NCI-H446 (cell line): ENCODE results near the gene NEK3.
"Not testable (repeated sequence)": the region's sequence is repeated elsewhere in the genome, so short reads cannot be mapped to it uniquely, and the experiment has no call there.

ENCODE experiments used
- DNase-seq, 2 experiments: peaks; one replicate each; lab custom pipeline; 2025; lab: John Stamatoyannopoulos, UW

Gene NEK3, protein sequence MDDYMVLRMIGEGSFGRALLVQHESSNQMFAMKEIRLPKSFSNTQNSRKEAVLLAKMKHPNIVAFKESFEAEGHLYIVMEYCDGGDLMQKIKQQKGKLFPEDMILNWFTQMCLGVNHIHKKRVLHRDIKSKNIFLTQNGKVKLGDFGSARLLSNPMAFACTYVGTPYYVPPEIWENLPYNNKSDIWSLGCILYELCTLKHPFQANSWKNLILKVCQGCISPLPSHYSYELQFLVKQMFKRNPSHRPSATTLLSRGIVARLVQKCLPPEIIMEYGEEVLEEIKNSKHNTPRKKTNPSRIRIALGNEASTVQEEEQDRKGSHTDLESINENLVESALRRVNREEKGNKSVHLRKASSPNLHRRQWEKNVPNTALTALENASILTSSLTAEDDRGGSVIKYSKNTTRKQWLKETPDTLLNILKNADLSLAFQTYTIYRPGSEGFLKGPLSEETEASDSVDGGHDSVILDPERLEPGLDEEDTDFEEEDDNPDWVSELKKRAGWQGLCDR

DNA sequence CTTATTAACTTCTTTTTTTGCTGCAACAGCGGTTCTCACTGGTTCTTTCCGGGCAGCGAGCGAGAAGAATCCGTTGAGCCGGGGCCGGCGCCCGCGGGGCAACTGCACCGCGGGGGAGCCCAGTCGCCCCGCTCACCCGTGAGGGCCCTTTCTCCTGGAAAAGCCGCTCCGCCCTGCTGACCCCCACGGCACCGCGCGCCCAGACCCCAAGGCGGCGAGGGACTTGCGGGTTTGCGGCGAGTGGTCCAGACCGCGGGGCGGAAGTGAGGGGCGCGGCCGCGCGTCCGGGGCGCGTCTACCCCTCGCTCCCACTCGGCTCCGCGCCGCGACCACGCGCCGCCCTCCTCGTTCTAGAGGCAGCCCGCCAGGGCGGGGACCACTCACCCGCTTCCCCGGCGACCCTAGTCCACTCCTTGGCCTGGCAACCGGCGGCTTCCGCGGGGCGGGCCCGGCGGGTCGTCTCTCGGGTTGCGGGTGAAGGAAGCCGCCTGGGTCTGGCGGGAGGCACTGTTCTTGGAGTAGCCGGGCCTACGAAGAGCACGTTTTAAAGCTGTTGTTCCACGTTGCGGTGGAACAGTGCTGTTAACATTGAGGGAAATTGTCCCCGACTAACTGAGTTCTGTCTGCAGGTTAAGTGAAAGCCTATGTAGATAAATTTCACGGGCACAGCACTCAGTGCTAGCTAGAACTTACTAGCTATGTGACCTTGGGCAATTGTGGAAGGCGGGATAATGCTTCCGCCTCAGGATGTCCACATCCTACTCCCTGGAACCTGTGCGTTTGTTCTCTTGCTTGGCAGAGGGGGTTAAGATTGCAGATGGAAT lies at the start of gene NEK3:
Gene NEK3, minus strand, starts transcription at position 439 of the 824 bp plus-strand sequence. CDS start 3,406 bp downstream, outside the sequence.
- DNase-seq = peak in 1 of 2 experiments; percentile 52

DNA sequence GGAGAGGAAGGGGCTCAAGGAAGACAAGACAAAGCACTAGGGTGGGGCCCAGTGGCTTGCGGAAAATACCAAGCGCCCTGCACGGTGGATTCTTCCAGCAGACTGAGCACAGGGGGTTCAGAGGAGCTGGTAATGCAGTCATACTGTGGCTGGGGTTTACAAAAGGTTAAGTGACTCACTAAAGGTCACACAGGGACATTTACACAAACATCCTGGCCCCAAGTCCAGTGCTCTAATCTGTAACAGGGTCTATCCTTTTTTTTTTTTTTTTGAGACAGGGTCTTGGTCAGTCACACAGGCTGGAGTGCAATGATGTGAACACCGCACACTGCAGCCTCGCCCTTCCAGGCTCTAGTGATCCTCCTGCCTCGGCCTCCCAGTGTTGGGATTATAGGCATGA lies 49.0 kb upstream of the NEK3 start:
- DNase-seq = not testable (repeated sequence)

DNA sequence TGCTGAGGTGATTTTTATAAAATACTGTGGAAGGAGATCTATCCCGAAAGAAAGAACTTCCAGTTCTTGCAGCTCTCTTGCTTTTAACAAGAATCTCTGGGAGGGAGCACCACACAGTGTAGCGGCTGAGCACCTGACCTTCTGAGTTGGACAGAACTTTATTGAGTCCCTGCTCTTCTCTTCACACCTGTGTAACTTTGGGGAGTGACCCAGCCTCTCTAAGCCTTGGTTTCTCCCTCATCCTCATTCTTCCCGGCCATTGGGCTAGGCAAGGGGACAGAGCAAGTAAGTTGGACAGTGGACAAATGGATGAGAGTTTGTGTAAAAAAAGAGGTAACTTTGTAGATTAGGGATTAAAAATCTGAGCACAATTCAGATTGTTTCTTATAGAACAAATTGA lies 48.5 kb upstream of the NEK3 start:
- DNase-seq = not testable (repeated sequence)

DNA sequence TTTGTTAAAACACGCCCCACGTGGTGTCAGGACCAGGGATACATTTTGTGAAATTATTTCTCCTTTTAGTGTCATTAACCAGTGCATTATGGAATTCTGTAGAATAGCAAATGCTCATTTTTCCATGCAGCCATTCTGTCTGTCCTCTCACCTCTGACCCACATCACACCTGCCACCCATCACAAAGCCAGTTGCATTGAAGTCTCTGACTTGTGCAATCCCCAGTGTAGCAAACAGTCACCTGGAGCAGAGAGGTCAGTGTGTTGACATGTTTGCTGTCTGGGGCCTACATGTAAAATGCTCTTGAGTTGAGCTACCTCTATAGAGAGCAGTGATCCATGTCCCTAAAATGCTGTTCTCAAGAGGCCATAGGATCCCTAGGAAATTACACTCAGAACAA lies 47.9 kb upstream of the NEK3 start:
- not testable (repeated sequence) for DNase-seq

DNA sequence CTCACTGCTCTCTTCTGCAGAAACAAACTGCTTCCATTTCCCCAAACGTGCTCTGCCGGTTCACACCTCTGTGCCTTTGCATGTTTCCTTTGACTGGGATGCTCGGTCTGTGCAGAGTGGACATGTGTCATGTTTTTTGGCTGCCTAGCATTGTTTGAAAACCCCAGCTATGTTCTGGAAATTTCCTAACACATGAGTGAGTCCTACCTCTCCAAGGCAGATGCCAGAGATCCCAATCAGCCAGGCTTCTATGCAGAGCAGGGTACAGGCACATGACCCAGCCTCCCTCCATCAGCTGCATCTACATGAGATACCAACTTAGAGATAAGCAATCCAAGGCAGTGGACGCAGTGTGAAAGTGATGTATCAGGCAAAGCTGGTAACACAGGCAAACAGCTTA lies 45.1 kb upstream of the NEK3 start:
- DNase-seq = not testable (repeated sequence)

DNA sequence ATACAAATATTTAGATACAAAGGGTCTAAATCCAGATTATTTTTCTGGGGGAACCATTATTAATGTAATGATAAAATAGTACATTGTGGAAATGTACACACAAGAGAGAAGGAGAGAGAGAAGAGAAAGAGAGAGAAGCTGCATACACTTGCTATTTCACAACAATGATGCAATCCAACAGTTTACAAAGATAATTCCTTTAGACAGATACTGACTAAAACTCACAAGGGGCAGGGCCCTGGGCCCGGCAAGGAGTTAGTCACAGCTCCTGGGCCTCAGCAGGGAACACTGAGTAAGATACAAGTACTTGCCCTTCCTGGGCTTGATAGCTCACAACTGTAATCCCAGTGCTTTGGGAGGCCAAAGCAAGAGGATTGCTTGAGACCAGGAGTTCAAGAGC lies 44.5 kb upstream of the NEK3 start:
- DNase-seq = not testable (repeated sequence)

DNA sequence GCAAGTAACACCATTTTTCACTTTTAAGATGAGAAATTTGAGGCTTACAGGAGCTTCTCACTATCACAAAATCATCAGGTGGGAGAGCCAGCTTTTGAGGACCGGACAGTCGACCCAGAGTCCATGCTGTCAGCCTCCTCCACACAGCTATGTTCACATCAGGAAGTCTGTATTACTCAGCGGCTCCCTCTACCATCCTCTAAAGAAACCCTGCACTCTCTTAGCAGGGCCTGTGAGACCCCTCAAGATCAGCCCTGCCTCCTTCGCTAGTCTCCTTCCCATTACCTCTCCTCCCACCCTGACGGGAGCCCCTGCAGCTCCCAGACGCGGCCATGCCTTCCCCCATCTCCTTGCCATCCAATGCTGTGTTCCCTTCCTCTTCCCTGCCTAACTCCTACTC lies 43.1 kb upstream of the NEK3 start:
- DNase-seq = not testable (repeated sequence)

DNA sequence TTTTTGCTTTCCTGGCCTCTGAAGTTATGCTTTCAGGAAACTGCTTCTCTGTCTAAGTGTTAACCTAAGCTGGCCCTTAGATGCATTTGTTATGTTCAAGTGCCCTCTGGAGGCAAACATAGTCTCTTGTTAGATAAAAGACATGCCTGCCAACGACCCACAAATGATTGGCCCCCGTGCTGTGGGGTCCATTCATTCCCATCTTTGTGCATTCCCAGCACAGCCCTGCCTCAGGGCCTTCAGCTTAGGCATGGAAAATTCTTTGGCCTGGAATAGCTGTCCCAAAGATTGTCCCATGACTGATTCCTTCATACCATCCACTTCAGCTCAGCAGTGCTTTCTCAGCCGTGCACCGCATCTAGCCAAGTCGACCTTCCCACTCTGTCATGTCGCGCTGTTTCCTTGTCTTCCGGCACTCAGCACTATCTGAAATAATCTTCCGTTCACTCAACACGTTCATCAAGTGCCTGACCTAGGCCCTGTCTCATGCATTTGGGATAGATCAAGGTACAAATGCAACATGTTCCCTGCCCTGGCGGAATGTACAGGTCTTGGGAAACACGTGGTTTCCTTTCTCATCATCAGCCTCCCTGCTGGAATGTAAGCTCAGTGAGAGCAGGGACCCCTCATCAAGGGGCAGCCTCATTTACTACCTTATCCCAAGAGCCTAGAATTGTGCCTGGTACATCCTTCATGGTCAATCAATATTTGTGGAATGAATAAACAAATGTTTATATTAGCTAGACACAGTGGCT lies 42.2 kb upstream of the NEK3 start:
- peak in 1 of 2 experiments; percentile 8 for DNase-seq

DNA sequence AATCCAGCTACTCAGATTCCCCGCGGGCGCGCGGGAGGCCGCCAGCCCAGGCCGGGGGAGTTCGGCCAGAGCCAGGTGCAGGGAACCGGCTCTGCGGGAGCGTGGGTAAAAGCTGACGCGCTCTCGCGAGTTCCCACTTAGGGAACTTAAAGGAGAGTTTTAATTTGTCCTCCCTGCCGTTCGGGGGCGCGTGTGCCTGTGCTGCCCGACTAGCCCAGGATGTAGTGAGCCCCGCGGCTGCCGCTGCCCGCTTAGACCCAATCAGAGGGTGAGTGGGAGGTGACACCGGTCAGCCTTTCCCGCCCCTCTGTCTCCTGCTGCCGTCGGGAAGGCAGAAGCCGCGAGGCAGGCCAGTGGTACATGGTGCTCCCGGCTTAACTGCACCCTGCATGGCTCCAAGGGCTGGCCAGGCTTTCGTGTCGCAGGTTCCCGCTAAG lies 36.0 kb upstream of the NEK3 start:
- DNase-seq = no peak

DNA sequence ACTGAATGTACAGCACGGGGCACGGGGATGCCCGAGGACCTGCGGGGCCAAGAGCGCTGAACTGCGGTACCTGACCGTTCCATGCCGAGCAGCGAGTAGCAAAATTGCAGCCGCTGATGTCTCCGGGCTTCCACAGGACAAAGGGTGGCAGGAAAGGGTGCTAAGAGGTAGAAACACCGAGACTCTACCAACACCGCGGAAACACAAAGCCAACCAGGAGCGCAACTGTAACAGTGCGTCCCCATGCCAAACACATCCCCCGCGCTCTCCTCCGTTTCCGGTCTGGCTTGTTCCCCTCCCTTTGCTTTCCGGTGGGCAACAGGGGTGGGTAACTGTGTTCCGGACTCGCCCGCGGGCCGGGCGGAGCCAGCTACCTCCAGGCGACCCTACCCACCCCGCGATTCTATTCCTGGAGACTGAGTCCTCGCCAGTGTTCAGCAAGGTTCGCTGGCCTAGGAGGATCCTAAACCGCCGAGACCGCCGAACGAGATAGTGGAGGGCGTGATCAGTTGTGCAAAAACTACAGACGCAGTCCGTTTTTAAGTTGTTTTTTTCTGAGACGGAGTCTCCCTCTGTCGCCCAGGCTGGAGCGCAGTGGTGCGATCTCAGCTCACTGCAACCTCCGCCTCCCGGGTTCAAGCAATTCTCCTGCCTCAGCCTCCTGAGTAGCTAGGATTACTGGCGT lies 34.9 kb upstream of the NEK3 start:
- peak; percentile 8 to 77 for DNase-seq

DNA sequence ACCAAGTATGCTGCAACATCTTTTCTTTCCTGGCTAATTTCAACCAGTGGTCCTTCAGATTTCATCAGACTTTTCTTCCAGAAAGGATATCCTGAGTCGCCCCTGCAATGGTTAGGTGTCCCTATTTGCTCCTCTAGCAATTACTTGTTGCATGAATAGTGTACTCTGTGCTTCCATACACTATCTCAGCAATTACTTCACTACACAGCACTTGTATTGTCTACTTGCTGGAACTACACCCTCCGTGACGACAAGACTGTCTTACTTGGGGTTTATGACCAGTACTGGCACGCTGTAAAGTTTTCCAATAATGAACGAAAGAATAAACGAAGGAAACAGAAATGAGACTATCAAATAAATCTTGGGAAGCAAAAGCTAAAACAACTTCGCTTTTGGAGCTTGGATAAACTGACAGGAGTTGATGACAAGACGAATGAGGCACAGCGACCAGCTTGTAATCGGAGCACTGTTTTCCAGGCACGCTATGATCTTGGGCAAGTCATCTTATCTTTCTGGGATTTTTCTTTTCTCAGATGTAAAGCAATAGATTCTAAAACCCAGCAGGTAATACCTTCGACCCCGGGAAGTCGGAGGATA lies 34.3 kb upstream of the NEK3 start:
- not testable (repeated sequence) for DNase-seq

DNA sequence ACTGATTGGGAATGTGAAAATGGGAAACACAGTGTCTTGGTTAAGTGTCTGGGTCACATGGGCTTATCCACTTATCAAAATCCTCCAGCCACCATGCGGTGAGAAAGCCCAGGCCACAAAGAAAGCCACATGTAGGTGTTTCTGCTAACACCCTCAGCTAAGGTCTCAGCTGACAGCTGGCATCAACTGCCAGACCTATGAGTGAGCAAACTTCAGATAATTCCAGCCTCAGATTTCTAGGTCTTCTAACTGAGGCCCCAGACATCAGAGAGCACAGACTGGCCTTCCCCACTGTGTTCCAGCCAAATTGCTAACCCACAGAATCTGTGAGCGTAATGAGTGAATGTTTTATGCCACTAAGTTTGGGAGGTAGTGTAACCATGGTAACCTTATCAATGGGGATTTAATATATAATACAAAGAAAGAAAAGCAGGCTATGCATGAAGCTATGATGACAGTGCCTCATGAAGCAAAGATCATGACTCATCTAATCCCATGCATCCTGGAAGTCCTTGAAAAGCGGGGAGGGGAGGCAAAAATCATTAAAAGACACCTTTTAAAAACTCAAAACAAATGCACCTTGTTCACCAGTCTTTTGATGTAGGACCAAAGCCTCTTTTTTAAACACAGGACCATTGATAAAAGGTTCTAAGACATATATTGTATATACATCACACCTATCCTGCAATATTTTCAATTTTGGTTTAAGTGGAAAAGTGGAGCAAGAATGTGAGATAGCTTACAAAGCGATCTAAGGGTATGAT lies 28.2 kb upstream of the NEK3 start:
- not testable (repeated sequence) for DNase-seq

DNA sequence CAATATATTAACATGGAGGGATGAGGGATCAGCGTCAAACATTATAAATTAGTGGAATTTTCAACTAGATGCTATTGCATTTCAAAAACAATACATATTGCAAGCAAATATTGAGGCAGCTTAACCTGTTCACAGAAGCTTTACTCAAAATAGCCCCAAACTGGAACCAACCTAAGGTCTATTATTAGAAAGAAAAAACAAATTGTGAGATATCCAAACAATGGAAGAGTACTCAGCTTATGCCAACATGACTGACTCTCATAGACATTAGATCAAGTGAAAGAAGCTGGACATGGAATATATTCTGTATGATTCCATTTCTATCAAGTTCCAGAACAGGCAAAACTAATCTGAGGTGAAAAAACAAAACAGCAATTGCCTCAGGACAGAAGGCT lies 27.6 kb upstream of the NEK3 start:
- no peak for DNase-seq

DNA sequence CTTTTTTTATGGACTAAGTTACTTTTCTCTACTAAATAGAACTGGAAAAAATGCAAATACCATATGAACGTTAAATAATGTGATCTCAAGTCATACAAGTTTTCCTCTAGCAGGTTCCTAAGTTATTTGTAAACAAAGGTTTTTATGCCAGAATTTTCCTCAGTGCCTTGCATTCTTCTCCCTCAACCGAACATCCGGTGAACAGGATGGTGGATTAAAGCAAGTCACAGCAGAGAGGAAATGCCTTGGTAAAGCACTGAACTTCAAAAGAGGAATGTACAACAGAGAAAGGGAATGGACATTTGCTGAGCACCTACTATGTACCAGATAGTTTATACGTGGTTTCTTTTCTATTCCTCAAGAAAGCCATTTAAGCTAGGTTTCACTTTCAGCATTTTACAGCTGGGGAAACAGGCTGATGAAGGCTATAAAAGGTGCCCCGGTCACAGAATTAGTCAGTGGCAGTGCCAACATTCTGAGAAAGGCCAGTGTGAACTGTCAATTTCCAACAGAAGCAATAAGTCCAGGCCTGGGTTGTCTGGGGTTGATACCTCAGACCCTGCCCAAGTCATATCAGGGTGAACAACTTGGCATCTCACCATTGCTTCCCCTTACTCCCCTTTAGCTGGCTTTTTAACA lies 22.0 kb upstream of the NEK3 start:
- not testable (repeated sequence) for DNase-seq

DNA sequence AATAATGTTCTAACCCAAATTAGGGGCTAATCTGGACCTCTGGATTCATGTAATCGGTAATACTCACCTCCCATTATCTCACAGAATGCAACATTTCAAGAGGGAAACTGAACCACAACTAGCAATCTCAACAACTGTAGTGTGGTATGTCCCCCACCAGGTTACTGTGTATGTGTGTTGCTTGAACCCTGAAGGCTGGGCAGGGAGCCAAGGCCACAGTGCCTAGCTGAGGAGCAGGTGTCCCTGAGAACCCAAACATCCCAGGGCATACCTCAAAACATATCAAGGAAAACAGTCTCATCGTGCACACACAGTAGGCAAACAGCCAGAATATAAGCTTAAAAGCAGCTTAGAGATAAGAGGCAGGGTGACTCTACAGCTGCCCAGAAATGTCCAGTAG lies 20.5 kb upstream of the NEK3 start:
- no peak for DNase-seq

DNA sequence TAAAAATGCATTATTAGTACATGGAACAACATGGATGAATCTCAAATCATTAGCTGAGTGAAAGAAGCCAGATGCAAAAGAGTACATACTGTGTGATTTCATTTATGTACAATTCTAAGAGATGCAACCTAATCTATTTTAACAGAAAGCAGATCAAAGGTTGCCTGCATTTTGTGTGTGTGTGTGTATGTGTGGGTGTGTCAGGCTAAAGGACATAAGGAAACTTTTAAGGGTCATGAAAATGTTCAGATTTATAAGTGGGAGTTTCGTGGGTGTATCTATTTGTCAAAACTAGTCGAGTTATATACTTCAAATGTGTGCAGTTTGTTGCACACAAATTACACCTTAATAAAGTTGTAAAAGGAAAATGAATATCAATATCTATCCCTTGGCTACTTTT lies 17.9 kb upstream of the NEK3 start:
- DNase-seq = no peak

DNA sequence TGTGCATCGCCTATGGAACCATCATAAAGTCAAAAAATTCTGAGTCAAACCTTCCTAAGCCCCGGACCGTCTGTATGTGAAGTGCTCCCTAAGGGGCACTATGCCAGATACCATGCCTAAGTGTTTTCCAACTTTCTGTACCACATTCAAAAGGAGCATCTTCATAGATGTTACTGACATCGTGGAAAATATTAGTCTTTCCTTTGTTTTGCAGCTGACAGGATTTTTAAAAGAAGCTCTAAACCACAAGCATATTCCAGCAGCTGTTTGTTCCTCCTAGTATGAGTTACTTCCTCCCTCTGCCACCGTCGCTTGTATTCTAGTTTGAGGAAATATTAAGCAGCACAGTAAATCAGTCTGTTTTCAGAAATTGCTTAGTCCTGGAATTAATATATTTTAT lies 14.6 kb upstream of the NEK3 start:
- not testable (repeated sequence) for DNase-seq

DNA sequence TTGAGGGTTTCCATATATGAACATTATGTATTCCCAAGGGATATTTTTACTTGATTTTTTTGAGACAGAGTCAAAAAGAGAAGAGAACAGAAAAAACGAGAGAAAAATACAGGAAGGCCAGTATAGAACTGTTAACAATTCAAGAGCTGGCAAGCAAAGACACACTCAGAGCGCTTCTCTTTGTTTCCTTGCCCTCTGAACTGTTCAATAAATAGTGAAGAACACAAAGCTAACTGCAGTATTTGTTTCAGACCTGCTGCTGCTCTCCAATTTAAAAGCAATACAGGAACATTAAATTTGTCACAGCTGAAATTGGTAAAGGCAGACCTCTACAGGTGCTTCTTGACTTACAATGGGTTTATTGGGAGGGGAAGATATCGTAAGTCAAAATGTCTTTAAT lies 14.0 kb upstream of the NEK3 start:
- DNase-seq = no peak

DNA sequence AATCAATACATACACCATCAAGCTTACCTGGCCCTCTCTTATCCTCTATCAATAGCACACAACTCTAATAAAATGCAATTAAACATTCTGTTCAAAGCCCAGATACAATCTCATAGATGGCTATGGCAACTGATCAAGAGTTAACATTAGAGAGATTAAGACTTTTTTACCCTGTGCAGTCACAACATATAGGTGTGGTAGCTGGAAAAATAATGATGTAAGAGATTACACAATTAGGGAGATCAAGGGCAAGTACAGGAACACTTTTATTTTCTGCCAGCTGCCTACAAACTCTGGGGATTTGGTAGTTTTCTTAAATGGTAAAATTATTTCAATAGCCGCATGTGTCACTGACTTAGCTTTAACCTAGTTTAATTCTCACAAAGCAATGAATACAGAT lies 12.3 kb upstream of the NEK3 start:
- not testable (repeated sequence) for DNase-seq
